IMR-90 (cell line): ENCODE data around the gene ST8SIA6. TPM values are rescaled to one million over a fixed set of nuclear protein-coding genes. Genes with fewer than 3 reads are reported as not detected.

Experiments used
- ATAC-seq: fragments of 200-7000 bp; cut with Tn5 transposase; 2 replicates; pipeline ENCODE4 v1.9.1; 2020; ENCODE audit warnings: low read depth, mild to moderate bottlenecking, moderate library complexity
- BruUV-seq: library from RNA; stranded (reverse); fragments of 400-500 nt; replicated peaks from 2 replicates; lab custom pipeline; 2021; lab: Mats Ljungman, UMichigan
- CTCF ChIA-PET: fragments of 300-600 bp; formaldehyde crosslinking; extraction: SDS; loops from one replicate; lab custom pipeline; 2021; ENCODE audit warnings: antibody characterized with exemption; lab: Yijun Ruan, JAX
- POLR2A ChIA-PET: fragments of 300-600 bp; sonication (Branson Sonifier 250); formaldehyde crosslinking; loops from one replicate; lab custom pipeline; 2022; ENCODE audit warnings: antibody characterized with exemption; ENCODE audit not compliant: unreplicated experiment; lab: Charles Lee
- DNase-seq: peaks from one replicate; pipeline ENCODE4 v3.0.0; 2013
- H2AFZ ChIP-seq: replicated peaks from 2 replicates; pipeline ENCODE3; 2013; ENCODE audit warnings: low read length, mild to moderate bottlenecking; ENCODE audit not compliant: poor library complexity
- H2AK5ac ChIP-seq: 2 replicates; pipeline ENCODE4 v1.6.1; 2013; ENCODE audit warnings: low read depth, low read length, inconsistent platforms
- H2AK9ac ChIP-seq: replicated peaks from 2 replicates; pipeline ENCODE3; 2013; ENCODE audit warnings: mild to moderate bottlenecking, low read depth, low read length, moderate library complexity; ENCODE audit not compliant: poor library complexity
- H2BK120ac ChIP-seq: 2 replicates; pipeline ENCODE4 v1.6.1; 2013; ENCODE audit warnings: low read depth, low read length, inconsistent platforms
- H2BK15ac ChIP-seq: 3 replicates; pipeline ENCODE4 v1.6.1; 2013; ENCODE audit warnings: low read depth, low read length, inconsistent platforms
- H2BK20ac ChIP-seq: 2 replicates; pipeline ENCODE4 v1.6.1; 2013; ENCODE audit warnings: low read depth, mild to moderate bottlenecking, inconsistent platforms, low read length, moderate library complexity
- H2BK5ac ChIP-seq: 2 replicates; pipeline ENCODE4 v1.6.1; 2013; ENCODE audit warnings: mild to moderate bottlenecking, low read depth, low read length, inconsistent platforms; ENCODE audit not compliant: poor library complexity, severe bottlenecking
- H3K14ac ChIP-seq: replicated peaks from 2 replicates; pipeline ENCODE4 v1.6.1; 2013; ENCODE audit warnings: low read depth, low read length, inconsistent platforms
- H3K18ac ChIP-seq: 2 replicates; pipeline ENCODE4 v1.6.1; 2013; ENCODE audit warnings: low read depth, low read length, control low read depth
- H3K23ac ChIP-seq: 2 replicates; pipeline ENCODE4 v1.6.1; 2013; ENCODE audit warnings: low read depth, low read length, inconsistent platforms
- H3K27ac ChIP-seq: 2 replicates; pipeline ENCODE4 v1.5.1; 2013; ENCODE audit warnings: mild to moderate bottlenecking, control low read depth, low read length; ENCODE audit not compliant: insufficient read depth
- H3K27me3 ChIP-seq: 2 replicates; pipeline ENCODE4 v1.6.1; 2013; ENCODE audit warnings: low read length; ENCODE audit not compliant: control insufficient read depth, insufficient read depth
- H3K36me3 ChIP-seq: 2 replicates; pipeline ENCODE4 v1.6.1; 2013; ENCODE audit warnings: low read length, mixed read lengths; ENCODE audit not compliant: control insufficient read depth, insufficient read depth
- H3K4ac ChIP-seq: 2 replicates; pipeline ENCODE4 v1.6.1; 2013; ENCODE audit warnings: low read depth, low read length, inconsistent platforms
- H3K4me1 ChIP-seq: 2 replicates; pipeline ENCODE4 v1.6.1; 2013; ENCODE audit warnings: low read length, mixed read lengths; ENCODE audit not compliant: control insufficient read depth, insufficient read depth
- H3K4me2 ChIP-seq: 2 replicates; pipeline ENCODE4 v1.6.1; 2013; ENCODE audit warnings: low read depth, mild to moderate bottlenecking, control low read depth, low read length, moderate library complexity
- H3K4me3 ChIP-seq: 2 replicates; pipeline ENCODE4 v1.5.1; 2013; ENCODE audit warnings: low read depth, mild to moderate bottlenecking, control low read depth, low read length, moderate library complexity; ENCODE audit not compliant: insufficient read depth
- H3K56ac ChIP-seq: 2 replicates; pipeline ENCODE4 v1.6.1; 2013; ENCODE audit warnings: low read length, inconsistent platforms; ENCODE audit not compliant: insufficient read depth; ENCODE audit errors: extremely low read depth
- H3K79me1 ChIP-seq, 2 experiments: 2 replicates each; pipeline ENCODE4 v1.6.1; 2013; ENCODE audit warnings: low read length in 2 of 2, inconsistent platforms in 1 of 2, low read depth in 1 of 2
- H3K9ac ChIP-seq: 2 replicates; pipeline ENCODE4 v1.6.1; 2013; ENCODE audit warnings: low read depth, low read length, control low read depth
- H3K9me1 ChIP-seq: 2 replicates; pipeline ENCODE4 v1.6.1; 2013; ENCODE audit warnings: low read length, inconsistent platforms; ENCODE audit not compliant: insufficient read depth
- H3K9me3 ChIP-seq: 2 replicates; pipeline ENCODE4 v1.6.1; 2013; ENCODE audit warnings: low read length; ENCODE audit not compliant: control insufficient read depth, insufficient read depth
- H4K20me1 ChIP-seq: 2 replicates; pipeline ENCODE4 v1.6.1; 2013; ENCODE audit warnings: low read length, inconsistent platforms; ENCODE audit not compliant: insufficient read depth
- H4K5ac ChIP-seq: 2 replicates; pipeline ENCODE4 v1.6.1; 2013; ENCODE audit warnings: mild to moderate bottlenecking, low read depth, low read length, control low read depth
- H4K8ac ChIP-seq, 2 experiments: 2 replicates each; pipeline ENCODE4 v1.6.1; 2013; ENCODE audit warnings: low read depth in 2 of 2, low read length in 2 of 2, control low read depth in 1 of 2, inconsistent platforms in 1 of 2
- H4K91ac ChIP-seq: 2 replicates; pipeline ENCODE4 v1.6.1; 2013; ENCODE audit warnings: low read depth, low read length, inconsistent platforms; ENCODE audit not compliant: insufficient read depth
- BHLHE40 ChIP-seq: fragments of 150-350 bp; IDR thresholded peaks from 2 replicates; pipeline ENCODE4 v1.6.1; 2016; ENCODE audit warnings: mild to moderate bottlenecking, low read depth, low read length
- CEBPB ChIP-seq: IDR thresholded peaks from 2 replicates; pipeline ENCODE4 v1.6.1; 2012; ENCODE audit warnings: low read depth, low read length, improper control_type of control experiment
- CHD1 ChIP-seq: IDR thresholded peaks from 2 replicates; pipeline ENCODE4 v1.6.1; 2012; ENCODE audit warnings: low read depth, low read length, improper control_type of control experiment
- CTCF ChIP-seq: conservative IDR thresholded peaks from 2 replicates; pipeline ENCODE4 v1.5.1; 2012; ENCODE audit warnings: mild to moderate bottlenecking, low read depth, low read length, improper control_type of control experiment
- ELK1 ChIP-seq: fragments of 150-350 bp; IDR thresholded peaks from 2 replicates; pipeline ENCODE4 v1.6.1; 2016; ENCODE audit warnings: low read depth, mild to moderate bottlenecking, low read length, moderate library complexity, borderline replicate concordance
- FOS ChIP-seq: fragments of 150-350 bp; IDR thresholded peaks from 2 replicates; pipeline ENCODE4 v1.6.1; 2016; ENCODE audit warnings: low read depth, low read length
- MAFK ChIP-seq: IDR thresholded peaks from 2 replicates; pipeline ENCODE4 v1.6.1; 2012; ENCODE audit warnings: low read depth, low read length, improper control_type of control experiment
- MAZ ChIP-seq: IDR thresholded peaks from 2 replicates; pipeline ENCODE4 v1.6.1; 2012; ENCODE audit warnings: low read depth, mild to moderate bottlenecking, low read length, improper control_type of control experiment, moderate library complexity, borderline replicate concordance
- MXI1 ChIP-seq: IDR thresholded peaks from 2 replicates; pipeline ENCODE4 v1.6.1; 2012; ENCODE audit warnings: low read depth, mild to moderate bottlenecking, low read length, moderate library complexity, borderline replicate concordance
- NFE2L2 ChIP-seq: fragments of 150-350 bp; IDR thresholded peaks from 2 replicates; pipeline ENCODE4 v1.6.1; 2016; ENCODE audit warnings: low read depth, mild to moderate bottlenecking, low read length
- POLR2A ChIP-seq: IDR thresholded peaks from 2 replicates; pipeline ENCODE4 v1.6.1; 2012; ENCODE audit warnings: mild to moderate bottlenecking, low read depth, low read length
- RAD21 ChIP-seq: IDR thresholded peaks from 2 replicates; pipeline ENCODE4 v1.6.1; 2012; ENCODE audit warnings: low read length, improper control_type of control experiment
- RCOR1 ChIP-seq: IDR thresholded peaks from 2 replicates; pipeline ENCODE4 v1.6.1; 2012; ENCODE audit warnings: mild to moderate bottlenecking, low read length, improper control_type of control experiment; ENCODE audit not compliant: insufficient replicate concordance
- RFX5 ChIP-seq: IDR thresholded peaks from 2 replicates; pipeline ENCODE4 v1.8.0; 2012; ENCODE audit warnings: low read depth, mild to moderate bottlenecking, low read length, moderate library complexity
- SMC3 ChIP-seq: fragments of 150-350 bp; IDR thresholded peaks from 2 replicates; pipeline ENCODE4 v1.6.1; 2016; ENCODE audit warnings: low read depth, mild to moderate bottlenecking, antibody characterized with exemption, low read length, moderate library complexity
- USF2 ChIP-seq: fragments of 150-350 bp; IDR thresholded peaks from 2 replicates; pipeline ENCODE4 v1.6.1; 2017; ENCODE audit warnings: mild to moderate bottlenecking, antibody characterized with exemption, low read length, low read depth
- WGBS, 2 experiments: methylation state at CpG; one replicate each; pipeline versions ENCODE4 v1.1.5 to v1.1.7; 2013; ENCODE audit warnings: missing lambda C conversion rate in 2 of 2; ENCODE audit not compliant: insufficient read length in 1 of 2; ENCODE audit errors: extremely low coverage in 2 of 2; 5-methylcytosine and 5-hydroxymethylcytosine counted together
- dilution Hi-C: fragments of 300-500 bp; cut with HindIII; formaldehyde crosslinking; loops from one replicate; pipeline ENCODE4 v1.14.3; 2018; ENCODE audit warnings: low sequenced_read_pairs; ENCODE audit not compliant: unreplicated experiment
- in situ Hi-C: fragments of 300-500 bp; cut with MboI; formaldehyde crosslinking; loops from 3 replicates; pipeline ENCODE4 v1.14.3; 2019; ENCODE audit warnings: low sequenced_read_pairs, inconsistent platforms, mixed read lengths
- intact Hi-C: fragments of 100-400 bp; cut with micrococcal nuclease; formaldehyde crosslinking; loops from 2 replicates; pipeline ENCODE4 v1.10.0; 2022
- polyA plus RNA-seq, 3 experiments: library from polyadenylated mRNA; depleted of rRNA; stranded (reverse); fragments of >200 nt; gene quantifications; 2 replicates each; pipeline ENCODE4 v1.2.3, GENCODE V29; 2012; ENCODE audit warnings: low replicate concordance in 1 of 3
- total RNA-seq: library from RNA; depleted of rRNA; stranded (reverse); fragments of >200 nt; gene quantifications from 2 replicates; pipeline ENCODE4 v1.2.3, GENCODE V29; 2012

The ST8SIA6 gene
- total and polyA plus RNA-seq, 2 of the 4 experiments (the other 2 are of a cell fraction) = 0.10 to 0.18 TPM

- Histone ChIP-seq H2AFZ (no peak overlapping the region), H4K5ac (no peak overlapping the region), H3K9me3 (peaks cover 7% of the 10 kb centered on the region), H2AK9ac (no peak overlapping the region), H3K56ac (no peak overlapping the region), H2BK20ac (no peak overlapping the region), H3K23ac (no peak overlapping the region), H3K27ac (no peak overlapping the region), H3K4me1 (no peaks in the 10 kb centered on the region), H3K4ac (no peak overlapping the region), H3K36me3 (no peaks in the 10 kb centered on the region), H3K27me3 (peaks cover 9% of the 10 kb centered on the region), H2BK5ac (no peak overlapping the region), H3K79me1 (no peaks in the 10 kb centered on the region), H2AK5ac (no peak overlapping the region), H3K14ac (no peak overlapping the region), H3K9me1 (no peaks in the 10 kb centered on the region), H4K20me1 (no peaks in the 10 kb centered on the region), H3K4me3 (no peak overlapping the region), H4K8ac (no peak overlapping the region), H3K9ac (no peak overlapping the region), H4K91ac (no peak overlapping the region), H3K18ac (no peak overlapping the region), H2BK120ac (no peak overlapping the region), H2BK15ac (no peak overlapping the region), H3K4me2 (no peak overlapping the region)
- WGBS, 2 experiments = 40% methylated on average over 1 of the region's 2 CpGs; no CpG with 5 or more reads in 1 of the 2 experiments
- TF ChIP-seq CEBPB = no peak
- no peak for TF ChIP-seq USF2
- TF ChIP-seq NFE2L2 = no peak
- TF ChIP-seq CTCF = no peak
- TF ChIP-seq MXI1 = no peak
- TF ChIP-seq SMC3 = no peak
- TF ChIP-seq MAZ = no peak
- TF ChIP-seq RCOR1 = no peak
- TF ChIP-seq MAFK = no peak
- no peak for TF ChIP-seq RAD21
- no peak for TF ChIP-seq FOS
- TF ChIP-seq POLR2A = no peak
- no peak for TF ChIP-seq RFX5
- no peak for TF ChIP-seq ELK1
- TF ChIP-seq CHD1 = no peak
- TF ChIP-seq BHLHE40 = no peak
- ATAC-seq (no peak), DNase-seq (no peak)
- in situ Hi-C loops (no loop called here), dilution Hi-C loops (no loop called here), intact Hi-C loops (no loop called here)
- ChIA-PET POLR2A (no interaction called here), CTCF (no interaction called here)
- no TSS peak for BruUV-seq
Measured at GRCh38 chr10:17444388-17444714, 10.0 kb downstream of the ST8SIA6 start.
